Measurements from ENCODE around the gene ATG13.

Gene ATG13

DNA sequence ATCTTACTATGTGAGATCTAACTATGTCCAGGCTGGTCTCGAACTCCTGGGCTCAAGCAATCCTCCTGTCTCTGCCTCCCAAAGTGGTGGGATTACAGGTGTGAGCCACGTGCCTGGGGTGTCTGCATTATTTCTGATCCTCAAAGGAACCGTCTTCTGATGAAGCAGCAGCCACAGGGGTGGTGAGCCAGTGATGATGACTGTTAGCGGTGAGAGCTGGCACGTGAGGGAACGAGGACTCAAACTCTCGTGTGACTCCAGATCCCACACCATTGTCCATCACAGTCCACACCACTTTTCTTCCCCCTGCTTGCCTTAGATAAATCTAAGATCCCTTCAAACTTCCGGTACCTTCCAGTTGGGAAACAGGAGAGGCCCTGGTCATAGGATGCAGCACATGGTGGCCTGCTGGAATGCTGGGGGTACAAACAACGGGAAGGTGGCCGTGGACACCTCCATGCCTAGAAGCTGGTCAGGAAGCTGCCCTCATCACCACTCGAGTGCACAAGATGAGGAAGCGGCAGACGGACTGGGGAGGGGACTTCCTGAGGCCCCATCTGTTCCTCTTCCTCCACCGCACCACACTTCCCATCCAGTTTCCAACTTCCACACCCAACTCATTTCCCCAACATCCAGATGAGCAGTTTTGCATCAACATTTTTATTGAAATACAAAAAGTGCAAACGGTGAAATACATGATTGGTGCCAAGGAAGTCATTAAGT lies 59.2 kb downstream of the ATG13 start:
- DNase-seq (ENCODE audit: low spot score) = no peak

DNA sequence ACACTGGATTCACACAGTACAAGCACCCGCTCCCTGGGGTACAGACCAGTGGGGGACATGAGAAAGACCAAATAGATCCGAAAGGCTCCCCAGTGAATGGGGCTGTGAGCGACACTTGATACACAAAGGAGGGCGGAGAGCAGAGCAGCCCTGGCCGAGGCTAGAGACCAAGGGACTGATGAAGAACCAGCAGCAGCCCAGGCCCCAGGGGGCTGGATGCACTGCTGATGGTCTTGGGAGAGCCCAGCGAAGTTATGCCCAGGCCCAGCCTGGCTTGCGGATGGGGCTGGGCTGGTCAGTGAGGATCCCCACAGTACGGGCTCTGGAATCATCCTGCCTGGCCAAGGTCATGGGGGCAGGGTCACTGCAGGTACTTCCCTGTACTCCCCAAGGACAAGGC lies 59.8 kb downstream of the ATG13 start:
- DNase-seq (ENCODE audit: low spot score) = no peak

DNA sequence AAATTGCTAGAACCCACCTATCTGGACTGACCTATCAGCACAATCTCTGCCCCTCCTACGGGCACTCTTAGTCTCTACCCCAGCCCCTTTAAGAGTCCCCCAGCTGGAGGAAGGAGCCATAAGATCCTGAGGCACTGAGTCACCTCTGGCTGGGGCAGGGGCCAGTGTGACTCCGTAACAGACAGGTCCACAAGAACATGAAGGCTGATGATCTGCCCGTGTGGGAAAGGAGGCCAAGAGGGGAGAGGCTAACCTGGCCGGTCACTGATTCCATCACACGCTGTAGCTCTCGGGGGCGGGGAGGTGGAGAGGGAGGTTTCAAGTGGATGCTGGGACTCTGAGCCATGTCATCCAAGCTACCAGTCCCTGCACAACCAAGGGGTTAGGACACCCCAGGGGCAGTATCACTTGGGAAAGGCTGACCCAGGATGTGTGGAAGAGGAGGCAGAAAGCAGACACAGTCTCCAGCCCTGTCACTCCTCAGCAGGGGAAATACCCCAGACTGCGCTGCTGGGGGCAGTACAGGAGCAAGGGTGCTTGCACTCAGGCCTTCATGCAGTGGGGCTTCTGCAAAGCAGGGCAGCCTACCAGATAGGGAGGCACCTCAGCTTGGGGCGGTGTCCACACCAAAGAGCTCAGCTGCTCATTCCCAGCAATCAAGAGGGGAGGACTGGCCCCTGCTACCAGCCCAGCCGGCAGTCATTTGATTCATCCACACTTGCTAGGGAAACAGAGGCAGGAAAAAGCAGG lies 60.8 kb downstream of the ATG13 start:
- no peak for DNase-seq (ENCODE audit: low spot score)

DNA sequence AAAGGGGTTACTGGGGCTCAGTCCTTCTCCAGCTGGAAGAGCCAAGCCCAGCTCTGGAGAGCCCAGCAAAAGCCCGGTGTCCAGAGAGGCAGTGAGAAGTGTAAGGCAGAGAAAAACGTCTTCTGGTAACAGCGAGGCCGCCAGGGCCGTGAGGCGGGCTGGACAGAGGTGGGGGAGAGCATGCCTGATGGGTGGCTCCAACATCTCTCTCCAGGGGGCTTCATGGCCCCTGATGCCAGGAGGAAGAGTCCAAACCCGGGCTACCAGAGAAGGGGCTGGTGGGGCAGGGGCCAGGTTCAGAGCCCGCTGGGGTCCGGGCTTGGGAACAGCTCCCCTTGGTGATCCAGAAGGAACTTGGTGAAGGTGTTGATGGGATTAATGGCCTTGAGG lies 61.4 kb downstream of the ATG13 start:
- no peak for DNase-seq (ENCODE audit: low spot score)

DNA sequence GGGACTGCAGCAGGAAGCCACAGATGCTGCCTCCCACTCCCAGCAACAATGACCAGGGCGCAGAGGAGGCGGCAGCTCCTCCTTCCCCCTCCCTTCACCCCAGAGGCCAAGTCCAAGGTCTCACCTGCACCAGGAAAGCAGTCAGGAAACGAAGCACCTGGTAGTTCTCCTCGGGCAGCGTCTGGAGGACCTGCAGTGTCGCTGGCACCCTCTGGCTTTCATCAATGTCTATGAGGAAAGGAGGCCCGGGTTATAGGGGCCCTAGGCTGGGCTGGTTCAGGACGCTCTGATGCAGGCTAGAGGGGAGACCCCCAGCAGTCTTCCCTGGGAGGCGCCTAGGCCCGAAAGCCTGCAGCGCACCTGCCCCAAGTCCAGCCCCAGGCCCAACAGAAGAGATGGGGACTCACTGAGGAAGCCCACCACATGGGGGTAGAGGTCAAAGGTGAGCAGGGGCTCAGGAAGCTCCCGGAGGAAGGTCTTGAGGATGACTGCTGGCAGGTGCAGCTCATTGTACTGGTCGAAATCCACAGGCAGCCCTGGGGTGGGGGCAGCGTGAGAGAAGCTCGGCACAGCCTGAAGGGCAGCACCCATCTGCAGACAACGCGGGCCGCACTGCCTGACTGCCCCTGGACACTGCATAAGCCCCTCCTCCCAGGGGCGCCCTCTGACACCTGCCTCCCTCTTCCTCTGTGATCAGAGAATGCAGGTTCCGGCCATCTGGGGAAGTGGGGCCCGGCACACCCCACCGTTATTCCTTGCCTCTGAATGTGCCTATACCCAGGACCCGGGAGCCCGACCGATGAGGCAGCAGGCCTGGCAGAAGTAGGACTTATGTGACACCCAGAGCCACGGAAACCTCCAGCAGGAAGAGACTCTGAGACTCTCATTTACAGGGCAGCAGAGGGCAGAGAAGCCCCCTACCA lies 62.1 kb downstream of the ATG13 start:
- no peak for DNase-seq (ENCODE audit: low spot score)

DNA sequence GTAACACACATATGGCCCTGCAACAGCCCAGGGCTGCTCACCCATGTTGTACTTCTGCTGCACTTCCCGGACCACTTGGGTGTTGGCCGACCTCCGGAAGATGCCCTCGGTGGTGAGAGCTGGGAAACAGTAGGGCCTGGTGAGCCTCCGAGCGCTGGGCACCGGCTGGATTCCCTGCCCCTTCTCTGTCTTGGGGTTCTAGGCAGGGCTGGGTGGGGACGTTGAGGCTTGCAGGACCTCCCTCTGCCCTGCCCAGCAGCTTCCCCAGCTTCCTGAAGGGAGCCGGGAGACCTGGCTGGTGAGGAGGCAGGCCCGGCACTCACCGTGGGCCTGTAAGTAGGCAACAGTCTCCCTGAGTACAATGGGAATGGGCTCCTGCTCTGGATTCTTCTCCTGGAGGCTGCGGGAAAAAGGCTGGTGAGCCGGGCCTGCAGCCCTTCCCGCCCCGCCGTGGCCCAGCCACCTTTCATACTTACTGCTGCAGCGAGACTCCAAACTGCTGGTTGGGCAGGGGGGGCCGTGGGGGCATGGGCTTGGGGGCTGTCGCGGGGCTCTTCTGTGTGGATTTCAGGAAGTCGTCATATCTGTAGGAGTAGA lies 62.9 kb downstream of the ATG13 start:
- no peak for DNase-seq (ENCODE audit: low spot score)

DNA sequence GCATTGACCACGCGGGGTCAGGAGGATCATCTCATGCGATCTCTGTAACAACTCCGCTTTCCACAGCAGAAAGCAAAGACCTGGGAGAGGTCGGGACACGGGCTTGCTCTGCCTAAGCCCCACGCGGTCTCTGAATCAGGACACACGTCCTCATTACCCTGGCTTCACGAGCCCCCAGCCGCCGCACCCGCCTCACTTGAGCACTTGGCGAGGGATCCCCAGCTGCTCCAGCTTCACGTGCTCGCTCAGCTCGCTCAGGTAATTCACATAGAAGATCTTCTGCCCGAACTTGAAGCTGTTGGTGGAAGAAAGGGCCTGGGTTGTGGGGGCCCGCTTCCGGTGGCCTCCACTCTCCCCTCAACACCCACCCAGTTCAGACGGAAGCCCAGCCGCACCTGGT lies 63.5 kb downstream of the ATG13 start:
- no peak for DNase-seq (ENCODE audit: low spot score)

DNA sequence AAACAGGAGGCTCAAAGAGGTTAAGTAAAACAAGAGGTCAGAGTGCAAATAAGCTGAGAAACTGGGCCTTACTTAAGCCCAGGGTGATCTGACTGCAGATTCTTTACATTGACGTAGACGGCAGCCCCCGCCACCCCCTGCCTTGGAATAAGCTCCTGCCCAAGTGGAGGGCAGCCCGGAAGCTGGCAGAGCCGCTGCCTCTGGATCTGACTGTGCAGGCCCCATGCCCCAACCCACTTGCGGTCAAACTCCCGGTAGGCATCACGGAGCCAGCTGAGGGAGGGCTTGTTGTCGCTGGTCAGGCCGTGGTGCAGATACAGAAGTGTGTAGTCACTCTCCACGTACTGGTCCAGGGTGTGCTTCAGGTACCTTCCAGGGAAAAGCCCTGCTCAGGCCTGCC lies 64.5 kb downstream of the ATG13 start:
- no peak for DNase-seq (ENCODE audit: low spot score)

DNA sequence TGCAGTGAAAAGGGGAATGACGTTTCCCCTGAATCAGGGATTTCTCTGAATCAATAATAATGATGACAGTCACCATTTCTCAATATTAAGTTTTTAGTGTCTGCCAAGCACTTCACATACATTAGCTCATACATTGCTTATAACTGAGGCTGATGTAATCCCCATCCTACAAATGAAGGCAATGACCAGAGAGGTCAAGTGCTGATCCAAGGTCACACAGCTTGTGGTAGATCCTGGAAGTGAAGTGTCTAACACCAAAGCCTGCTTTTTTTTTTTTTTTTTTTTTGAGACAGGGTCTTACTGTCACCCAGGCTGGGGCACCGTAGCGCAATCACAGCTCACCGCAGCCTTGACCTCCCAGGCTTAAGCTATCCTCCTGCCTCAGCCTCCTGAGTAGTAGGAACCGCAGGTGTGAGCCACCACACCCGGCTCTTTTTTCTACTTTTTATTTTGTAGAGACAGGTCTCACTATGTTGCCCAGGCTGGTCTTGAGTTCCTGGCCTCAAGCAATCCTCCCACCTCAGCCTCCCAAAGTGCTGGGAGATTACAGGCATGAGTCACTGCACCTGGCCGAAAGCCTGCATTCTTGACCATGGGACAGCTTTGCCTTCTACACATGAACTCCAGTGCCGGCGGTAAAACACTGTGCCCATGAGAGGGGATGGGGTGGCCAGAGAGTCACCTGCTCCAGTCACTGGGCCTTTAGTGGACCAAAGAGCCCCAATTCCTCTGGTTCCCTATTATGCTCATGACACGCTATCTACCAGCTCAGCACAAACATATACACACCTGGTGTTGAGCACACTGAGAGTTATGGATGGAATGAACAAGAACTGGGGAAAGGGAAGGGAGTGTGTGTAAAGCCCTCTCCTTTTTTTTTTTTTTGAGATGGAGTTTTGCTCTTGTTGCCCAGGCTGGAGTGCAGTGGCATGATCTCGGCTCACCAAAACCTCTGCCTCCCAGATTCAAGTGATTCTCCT lies 65.7 kb downstream of the ATG13 start:
- DNase-seq (ENCODE audit: low spot score) = peak; percentile 35

DNA sequence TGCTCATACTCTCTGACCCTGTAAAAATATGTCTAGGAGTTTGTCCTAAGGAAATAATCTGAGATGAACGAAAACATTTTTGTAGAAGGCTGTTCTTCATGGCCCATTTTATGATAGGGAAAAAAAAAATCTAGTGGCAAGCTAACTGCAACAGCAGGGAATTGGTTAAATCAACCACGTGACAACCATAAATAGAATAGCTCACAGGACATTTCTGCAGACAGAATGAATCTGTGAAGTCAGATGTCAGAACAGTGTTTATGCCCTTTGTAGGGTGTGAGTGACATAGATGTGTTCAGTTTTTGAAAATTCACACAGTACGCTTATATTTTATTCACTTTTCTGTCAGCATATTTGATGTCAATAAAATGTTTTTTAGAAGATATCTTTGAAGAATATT lies 67.0 kb downstream of the ATG13 start:
- no peak for DNase-seq (ENCODE audit: low spot score)

DNA sequence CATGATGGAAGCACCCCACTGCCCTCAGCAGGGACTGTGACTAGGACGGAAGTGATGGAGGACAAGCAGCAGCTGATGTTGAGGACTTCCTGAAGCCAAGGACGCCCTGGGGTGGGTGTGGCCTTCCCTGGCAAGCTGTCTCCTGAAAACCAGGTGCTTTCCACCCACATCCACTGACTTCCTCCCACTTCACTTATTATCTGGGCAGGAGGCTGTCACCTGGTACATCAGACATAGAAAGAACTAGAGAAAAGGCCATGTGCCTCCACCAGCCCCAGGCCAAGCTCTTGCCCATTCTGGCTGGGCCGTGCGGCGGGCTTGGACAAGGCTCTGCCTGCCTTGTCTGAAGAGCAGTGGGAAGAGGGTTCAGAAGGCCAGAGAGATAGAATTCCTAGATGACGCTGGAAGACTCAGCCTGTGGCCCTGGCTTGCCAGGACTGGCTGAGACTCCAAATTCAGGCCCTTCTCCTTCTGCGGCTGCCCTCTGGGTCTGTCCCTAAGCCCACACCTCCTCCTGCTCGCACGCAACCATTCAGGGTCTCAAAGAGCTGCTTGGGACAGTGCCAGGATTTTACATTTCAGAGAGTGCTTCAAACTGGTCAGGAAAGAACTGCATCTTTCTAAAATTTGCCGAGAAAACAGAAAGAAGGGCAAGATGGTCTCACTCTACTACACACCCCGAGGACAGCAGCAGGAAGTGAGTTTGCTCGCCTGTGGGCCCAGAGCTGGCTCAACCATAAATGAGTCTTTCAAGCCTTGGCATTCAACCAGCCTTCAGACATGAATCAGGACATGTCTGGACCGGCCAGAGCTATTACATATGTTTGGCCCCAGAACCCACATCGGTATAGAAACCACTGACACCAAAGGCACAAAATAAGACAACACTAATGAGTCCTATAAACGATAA lies 69.8 kb downstream of the ATG13 start:
- DNase-seq (ENCODE audit: low spot score) = peak; percentile 29

DNA sequence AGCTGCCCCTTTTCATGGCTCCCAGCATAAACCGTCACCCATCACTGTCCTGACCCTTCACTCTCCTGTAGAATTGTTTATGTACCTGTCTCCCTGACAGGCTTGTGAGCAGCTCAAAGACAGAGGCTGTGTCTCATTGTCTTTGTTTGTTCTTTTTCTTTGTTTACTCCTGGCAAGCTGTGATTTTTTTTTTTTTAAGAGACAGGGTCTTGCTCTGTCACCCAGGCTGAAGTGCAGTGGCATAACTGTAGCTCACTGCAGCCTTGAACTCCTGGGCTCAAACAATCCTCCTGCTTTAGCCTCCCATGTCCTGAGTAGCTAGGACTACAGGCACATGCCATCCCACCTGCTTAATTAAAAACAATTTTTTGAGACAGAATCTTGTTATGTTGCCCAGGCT lies 73.3 kb downstream of the ATG13 start:
- DNase-seq (ENCODE audit: low spot score) = no peak

DNA sequence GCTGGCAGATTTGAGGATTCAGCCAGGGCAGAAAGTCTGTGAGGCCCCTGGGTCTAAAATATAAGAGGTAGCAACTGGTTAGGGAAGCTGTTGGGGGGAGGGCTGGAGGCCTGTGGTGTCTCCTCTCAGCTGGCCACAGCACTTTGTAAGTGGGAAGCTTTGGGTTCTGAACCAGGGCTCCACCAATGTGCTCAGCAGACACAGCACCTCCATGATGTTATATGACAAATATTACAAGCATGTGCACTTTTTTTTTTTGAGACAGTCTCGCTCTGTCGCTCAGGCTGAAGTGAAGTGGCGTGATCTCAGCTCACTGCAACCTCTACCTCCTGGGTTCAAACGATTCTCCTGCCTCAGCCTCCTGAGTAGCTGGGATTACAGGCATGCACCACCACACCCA lies 75.1 kb downstream of the ATG13 start:
- DNase-seq (ENCODE audit: low spot score) = peak; percentile 85

DNA sequence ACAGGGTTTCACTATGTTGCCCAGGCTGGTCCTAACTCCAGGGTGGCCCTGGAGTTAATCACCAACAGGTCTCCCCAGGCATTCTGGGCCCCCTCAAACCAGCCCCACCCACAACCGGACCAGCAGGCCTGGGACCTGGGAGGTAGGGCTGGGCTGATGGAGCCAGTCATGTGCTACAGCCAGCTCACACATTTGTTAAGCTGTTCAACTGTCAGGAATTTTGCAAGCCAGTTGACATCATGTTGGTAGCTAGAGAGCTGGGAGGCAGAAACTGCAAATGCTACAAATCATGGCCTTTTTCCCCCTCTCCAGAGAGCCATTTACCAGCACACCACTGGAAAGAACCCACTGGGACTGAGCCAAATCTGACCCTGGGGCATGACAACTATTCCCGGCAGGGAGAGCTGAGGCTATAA lies 76.3 kb downstream of the ATG13 start:
- peak; percentile 90 for DNase-seq (ENCODE audit: low spot score)

DNA sequence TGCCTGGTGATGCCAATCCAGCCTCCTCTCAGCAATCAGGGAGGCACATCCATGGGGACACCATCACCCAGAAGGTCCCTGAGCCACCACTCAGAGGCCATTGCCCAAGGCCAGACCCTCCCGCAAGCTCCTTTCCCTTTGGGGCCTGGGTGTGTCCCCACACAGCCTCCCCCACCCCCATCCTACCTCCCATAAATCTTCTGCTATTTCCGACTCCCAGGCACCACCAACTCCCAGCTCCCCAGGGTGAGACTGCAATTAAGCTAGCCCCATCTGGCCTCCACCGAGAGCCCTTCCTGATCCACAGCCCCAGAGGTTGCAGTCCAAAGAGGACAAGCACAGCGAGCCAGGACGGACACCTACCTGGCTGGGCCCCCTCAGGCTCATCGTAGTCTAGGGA lies 76.7 kb downstream of the ATG13 start:
- no peak for DNase-seq (ENCODE audit: low spot score)

DNA sequence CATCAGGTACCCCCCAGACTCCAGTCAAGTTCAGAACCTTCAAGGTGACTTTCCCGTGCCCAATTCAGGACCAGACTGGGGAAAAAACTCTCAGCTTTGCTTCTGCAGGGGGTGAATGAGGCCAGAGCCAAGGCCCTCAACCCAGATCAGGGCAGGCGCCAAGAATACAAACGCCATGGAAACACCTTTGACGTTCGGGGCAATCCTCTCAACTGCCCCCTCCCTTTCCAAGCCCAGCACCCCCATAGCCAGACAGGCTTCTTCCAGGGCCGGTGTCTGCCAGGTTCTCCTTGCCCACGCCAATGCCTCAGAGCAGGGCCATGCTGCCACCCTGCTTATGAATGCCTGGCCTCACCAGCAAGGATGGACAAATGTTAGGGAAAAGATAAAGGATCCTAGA lies 77.3 kb downstream of the ATG13 start:
- no peak for DNase-seq (ENCODE audit: low spot score)

DNA sequence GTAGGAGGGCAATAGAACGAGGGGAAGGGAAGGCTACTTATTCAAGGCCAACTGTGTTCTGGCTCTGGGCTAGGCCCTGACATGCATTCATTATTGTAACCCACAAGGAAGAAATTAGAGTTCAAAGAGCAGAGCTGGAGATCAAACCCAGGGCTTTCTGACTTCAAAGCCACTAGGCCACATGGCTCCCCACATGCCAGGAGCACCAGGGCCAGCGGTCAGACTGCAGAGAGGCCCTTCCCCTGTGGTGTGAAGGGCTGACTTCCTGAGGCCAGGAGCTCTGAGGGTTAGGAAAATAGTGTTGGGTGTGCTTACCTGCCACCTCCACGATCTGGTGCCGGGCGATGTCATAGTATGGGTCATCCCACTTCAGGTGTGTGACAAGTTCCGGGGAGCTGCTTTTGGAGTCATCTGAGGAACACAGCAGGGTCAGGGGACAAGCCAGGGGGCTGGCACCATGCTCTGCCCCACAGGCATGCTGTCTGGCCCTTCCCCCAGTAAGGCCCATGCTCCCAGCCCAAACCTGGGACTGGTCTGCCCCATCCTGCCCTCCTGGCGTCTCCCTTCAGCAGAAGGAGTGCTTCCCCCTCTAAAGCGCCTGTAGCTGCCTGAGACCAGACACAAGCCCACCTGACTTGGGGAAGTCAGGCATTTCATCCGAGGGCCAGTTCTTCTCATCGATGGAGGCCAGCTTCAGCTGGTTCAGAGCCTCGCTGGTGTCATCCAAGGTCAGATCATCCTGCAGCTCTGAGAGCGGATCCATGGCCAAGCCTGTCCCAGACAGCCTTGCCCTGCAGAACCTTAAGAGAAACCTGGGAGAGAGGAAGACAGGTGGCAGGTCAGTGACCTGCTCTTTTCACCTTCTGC lies 78.2 kb downstream of the ATG13 start:
- DNase-seq (ENCODE audit: low spot score) = no peak

DNA sequence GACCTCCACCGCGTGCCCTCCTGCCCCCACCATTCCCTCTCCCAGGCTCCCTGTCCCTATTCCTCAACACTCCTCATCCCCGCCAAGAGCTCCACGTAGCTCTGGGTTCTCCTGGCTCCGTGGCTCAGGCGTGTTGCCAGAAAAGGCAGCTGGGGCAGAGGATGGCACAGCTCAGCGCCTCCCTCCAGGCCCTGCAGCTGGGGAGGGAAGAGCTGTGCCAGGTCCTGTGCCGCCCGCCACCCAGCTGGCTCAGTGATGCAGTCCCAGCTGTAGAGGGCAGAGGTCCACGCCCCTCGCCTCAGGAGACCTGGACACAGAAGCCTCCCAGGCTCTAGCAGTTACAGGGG lies 78.8 kb downstream of the ATG13 start:
- no peak for DNase-seq (ENCODE audit: low spot score)

DNA sequence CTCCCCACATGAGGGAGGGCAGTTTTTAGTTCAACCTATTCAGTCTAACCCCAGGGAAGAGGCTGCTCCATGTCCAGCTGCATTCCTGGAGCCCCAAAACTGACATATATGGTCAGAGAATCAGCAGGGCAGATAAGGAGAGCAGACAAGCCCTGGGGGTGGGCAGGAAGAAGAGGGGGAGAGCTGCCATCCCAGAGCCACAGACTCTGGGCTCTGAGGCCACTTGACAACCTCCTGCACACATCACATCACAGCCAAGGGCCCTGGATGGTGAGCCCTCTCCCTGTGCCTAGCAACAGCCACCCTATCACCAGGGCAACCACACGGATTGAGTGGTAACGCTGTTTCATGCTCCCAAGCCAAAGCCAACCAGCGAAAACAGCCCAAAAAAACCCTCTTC lies 80.0 kb downstream of the ATG13 start:
- no peak for DNase-seq (ENCODE audit: low spot score)

All from kidney tubule cell (primary cell).